H9 (cell line): ENCODE measurements around the gene BPIFA1. TPM values are rescaled to one million over a fixed set of nuclear protein-coding genes. Genes with fewer than 3 reads are reported as not detected.

ENCODE experiments used
- DNase-seq: peaks from one replicate; pipeline ENCODE4 v3.0.0-alpha.2; 2017
- H2AFZ ChIP-seq: one replicate; pipeline ENCODE4 v1.6.1; 2013; ENCODE audit warnings: mild to moderate bottlenecking, low read length, control low read depth, moderate library complexity
- H2AK5ac ChIP-seq: 2 replicates; pipeline ENCODE4 v1.6.1; 2013; ENCODE audit warnings: low read length, control low read depth, mixed read lengths; ENCODE audit not compliant: insufficient read length
- H2BK120ac ChIP-seq: one replicate; pipeline ENCODE4 v1.6.1; 2013; ENCODE audit warnings: low read depth, mild to moderate bottlenecking, low read length, control low read depth, inconsistent platforms; ENCODE audit not compliant: poor library complexity, severe bottlenecking
- H2BK12ac ChIP-seq: 2 replicates; pipeline ENCODE4 v1.6.1; 2013; ENCODE audit warnings: low read length, control low read depth, mixed read lengths, low read depth; ENCODE audit not compliant: insufficient read length
- H2BK15ac ChIP-seq: 2 replicates; pipeline ENCODE4 v1.6.1; 2013; ENCODE audit warnings: low read depth, low read length, control low read depth
- H2BK20ac ChIP-seq: one replicate; pipeline ENCODE4 v1.6.1; 2013; ENCODE audit warnings: low read depth, mild to moderate bottlenecking, low read length, control low read depth, inconsistent platforms; ENCODE audit not compliant: poor library complexity, severe bottlenecking
- H2BK5ac ChIP-seq: 2 replicates; pipeline ENCODE4 v1.6.1; 2013; ENCODE audit warnings: low read length, control low read depth, mixed read lengths; ENCODE audit not compliant: insufficient read length
- H3K14ac ChIP-seq: 2 replicates; pipeline ENCODE4 v1.6.1; 2013; ENCODE audit warnings: low read length, control low read depth; ENCODE audit not compliant: insufficient read depth
- H3K18ac ChIP-seq: 2 replicates; pipeline ENCODE4 v1.6.1; 2013; ENCODE audit warnings: low read depth, mild to moderate bottlenecking, mixed read lengths, low read length, control low read depth; ENCODE audit not compliant: insufficient read length
- H3K23ac ChIP-seq: 2 replicates; pipeline ENCODE4 v1.6.1; 2013; ENCODE audit warnings: low read length, control low read depth, mixed read lengths, low read depth; ENCODE audit not compliant: insufficient read length
- H3K23me2 ChIP-seq: 2 replicates; pipeline ENCODE4 v1.6.1; 2013; ENCODE audit warnings: low read depth, mild to moderate bottlenecking, mixed read lengths, low read length, control low read depth; ENCODE audit not compliant: insufficient read length, poor library complexity, severe bottlenecking
- H3K27ac ChIP-seq: 2 replicates; pipeline ENCODE4 v1.5.1; 2013; ENCODE audit warnings: low read length, control low read depth, mixed read lengths, low read depth; ENCODE audit not compliant: insufficient read length
- H3K27me3 ChIP-seq: 2 replicates; pipeline ENCODE4 v1.6.1; 2013; ENCODE audit warnings: low read length, control low read depth, inconsistent platforms; ENCODE audit not compliant: insufficient read depth
- H3K4ac ChIP-seq: 2 replicates; pipeline ENCODE4 v1.6.1; 2013; ENCODE audit warnings: low read depth, mild to moderate bottlenecking, control low read depth, inconsistent platforms, low read length, moderate library complexity
- H3K4me1 ChIP-seq: 2 replicates; pipeline ENCODE4 v1.6.1; 2013; ENCODE audit warnings: low read length, control low read depth, inconsistent platforms; ENCODE audit not compliant: insufficient read depth
- H3K4me2 ChIP-seq: 2 replicates; pipeline ENCODE4 v1.6.1; 2013; ENCODE audit warnings: low read length, control low read depth, mixed read lengths; ENCODE audit not compliant: insufficient read length, insufficient read depth
- H3K56ac ChIP-seq: 2 replicates; pipeline ENCODE4 v1.6.1; 2013; ENCODE audit warnings: low read depth, mild to moderate bottlenecking, mixed read lengths, low read length, control low read depth; ENCODE audit not compliant: insufficient read length
- H3K79me1 ChIP-seq: 2 replicates; pipeline ENCODE4 v1.6.1; 2013; ENCODE audit warnings: low read depth, mild to moderate bottlenecking, moderate library complexity, low read length, control low read depth, inconsistent platforms; ENCODE audit not compliant: insufficient read depth, poor library complexity, severe bottlenecking
- H3K79me2 ChIP-seq: 2 replicates; pipeline ENCODE4 v1.6.1; 2013; ENCODE audit warnings: low read length, control low read depth, inconsistent platforms; ENCODE audit not compliant: insufficient read depth
- H3K9ac ChIP-seq: 2 replicates; pipeline ENCODE4 v1.6.1; 2013; ENCODE audit warnings: low read length, control low read depth, mixed read lengths; ENCODE audit not compliant: insufficient read length; ENCODE audit errors: extremely low read depth
- H3K9me3 ChIP-seq: one replicate; pipeline ENCODE4 v1.6.1; 2013; ENCODE audit warnings: low read depth, low read length, inconsistent platforms; ENCODE audit not compliant: control insufficient read depth
- H3T11ph ChIP-seq: one replicate; pipeline ENCODE4 v1.6.1; 2013; ENCODE audit warnings: mild to moderate bottlenecking, low read length, control low read depth, inconsistent platforms
- H4K20me1 ChIP-seq: one replicate; pipeline ENCODE4 v1.6.1; 2013; ENCODE audit not compliant: control insufficient read depth, insufficient read length, insufficient read depth
- H4K5ac ChIP-seq: 2 replicates; pipeline ENCODE4 v1.6.1; 2013; ENCODE audit warnings: low read depth, mild to moderate bottlenecking, mixed read lengths, low read length, control low read depth; ENCODE audit not compliant: insufficient read length
- H4K8ac ChIP-seq: replicated peaks from 2 replicates; pipeline ENCODE4 v1.6.1; 2013; ENCODE audit warnings: low read length, control low read depth, mixed read lengths, low read depth; ENCODE audit not compliant: insufficient read length
- H4K91ac ChIP-seq: 2 replicates; pipeline ENCODE4 v1.6.1; 2013; ENCODE audit warnings: low read depth, mild to moderate bottlenecking, moderate library complexity, mixed read lengths, low read length, control low read depth; ENCODE audit not compliant: insufficient read length
- H3K27ac Mint-ChIP-seq, 3 experiments: 2 replicates in 2 of 3; 3 replicates in 1 of 3; pipeline ENCODE4 v1.8.0; 2020 to 2021; ENCODE audit warnings: mixed read lengths in 3 of 3, mild to moderate bottlenecking in 1 of 3, moderate library complexity in 1 of 3
- H3K27me3 Mint-ChIP-seq: 2 replicates; pipeline ENCODE4 v1.8.0; 2021; ENCODE audit warnings: low read depth, mild to moderate bottlenecking, moderate library complexity, mixed read lengths
- H3K36me3 Mint-ChIP-seq, 3 experiments: 2 replicates in 2 of 3; 3 replicates in 1 of 3; pipeline ENCODE4 v1.8.0; 2020 to 2021; ENCODE audit warnings: low read depth in 3 of 3, mixed read lengths in 3 of 3; ENCODE audit not compliant: insufficient read depth in 1 of 3
- H3K4me1 Mint-ChIP-seq, 2 experiments: 2 replicates each; pipeline ENCODE4 v1.8.0; 2020; ENCODE audit warnings: mixed read lengths in 2 of 2
- H3K4me3 Mint-ChIP-seq, 2 experiments: 2 replicates in 1 of 2; 3 replicates in 1 of 2; pipeline ENCODE4 v1.8.0; 2020 to 2021; ENCODE audit warnings: mild to moderate bottlenecking in 2 of 2, mixed read lengths in 2 of 2, moderate library complexity in 1 of 2
- H3K9me3 Mint-ChIP-seq, 2 experiments: 2 replicates in 1 of 2; 3 replicates in 1 of 2; pipeline ENCODE4 v1.8.0; 2020; ENCODE audit warnings: mild to moderate bottlenecking in 2 of 2, mixed read lengths in 2 of 2, moderate library complexity in 1 of 2
- CTCF ChIP-seq: fragments of 200-600 bp; sonication (generic); conservative IDR thresholded peaks from 3 replicates; pipeline ENCODE4 v1.8.0; 2021; ENCODE audit warnings: antibody characterized with exemption, mild to moderate bottlenecking
- WGBS: extraction: QIAGEN DNeasy Blood & Tissue Kit; methylation state at CpG from one replicate; pipeline ENCODE4 v1.1.7; 2013; ENCODE audit warnings: missing lambda C conversion rate, low lambda C conversion rate, mixed read lengths; ENCODE audit not compliant: insufficient read length; ENCODE audit errors: extremely low coverage; 5-methylcytosine and 5-hydroxymethylcytosine counted together
- total RNA-seq: library from RNA; stranded (reverse); gene quantifications from 2 replicates; pipeline ENCODE4 v1.2.1, GENCODE V29; 2021

The BPIFA1 gene
- total RNA-seq, 1 experiment from 2014 or later: not detected

GRCh38 chr20:33276303-33277113 is 40.7 kb downstream of the BPIFA1 start:
- no peak overlapping the region; a peak in 1 of 7 replicates for H3K27ac Mint-ChIP-seq
- peaks cover 15% of the 10 kb centered on the region for H3K27me3 Mint-ChIP-seq
- H3K9me3 ChIP-seq: no peaks in the 10 kb centered on the region

More at GRCh38 chr20:33276303-33277113, 40.7 kb downstream of the BPIFA1 start:
- H3K36me3 Mint-ChIP-seq: no peaks in the 10 kb centered on the region
- peaks cover 19 to 30% of the 10 kb centered on the region in 2 experiments for H3K4me1 Mint-ChIP-seq
- no peak overlapping the region for H2AK5ac ChIP-seq
- no peak overlapping the region for H4K91ac ChIP-seq
- H2BK120ac ChIP-seq: no peak overlapping the region
- no peaks in the 10 kb centered on the region for H3K79me2 ChIP-seq
- no peak overlapping the region for H3K56ac ChIP-seq
- H4K8ac ChIP-seq: no peak overlapping the region
- H3K27ac ChIP-seq: no peak overlapping the region
- H3K79me1 ChIP-seq: no peaks in the 10 kb centered on the region
- H2BK20ac ChIP-seq: no peak overlapping the region
- no peak for TF ChIP-seq CTCF
- no peak overlapping the region for H2BK12ac ChIP-seq
- H3K18ac ChIP-seq: no peak overlapping the region
- H2BK15ac ChIP-seq: no peak overlapping the region
- no peaks in the 10 kb centered on the region for H3K23me2 ChIP-seq
- no peak overlapping the region for H3K4ac ChIP-seq
- no peak overlapping the region for H2BK5ac ChIP-seq
- H4K5ac ChIP-seq: no peak overlapping the region
- H3T11ph ChIP-seq: no peak overlapping the region
- H3K4me1 ChIP-seq: no peaks in the 10 kb centered on the region; the same call in 1 of the 2 replicates
- WGBS: no CpG with 5 or more reads among the region's 12 CpGs
- DNase-seq: peak; percentile 41
- H3K4me3 Mint-ChIP-seq: no peak overlapping the region
- no peak overlapping the region for H3K14ac ChIP-seq
- peaks cover 2% of the 10 kb centered on the region for H4K20me1 ChIP-seq
- H2AFZ ChIP-seq: no peak overlapping the region
- no peaks in the 10 kb centered on the region for H3K9me3 Mint-ChIP-seq
- no peaks in the 10 kb centered on the region for H3K27me3 ChIP-seq
- H3K4me2 ChIP-seq: no peak overlapping the region
- no peak overlapping the region for H3K23ac ChIP-seq
- no peak overlapping the region for H3K9ac ChIP-seq
